Transverse colon (tissue), 4 donors: ENCODE results near the gene LILRA6.

Source experiments
- POLR2AphosphoS5 ChIP-seq, 3 donors: sonication (generic); formaldehyde crosslinking; IDR thresholded peaks; one replicate each; pipeline ENCODE4 v1.6.1; 2016; ENCODE audit warnings: antibody characterized with exemption in 3 of 3
- TF ChIP-seq, protein P1 (sequence below), 5 experiments: fragments of 200-600 bp in 3 of 5; fragments of 450-650 bp in 2 of 5; sonication (generic) in 3 of 5; IDR thresholded peaks; 1 replicate in 2 of 5; 2 replicates in 3 of 5; pipeline ENCODE4 v1.5.1; 2016 to 2017; ENCODE audit warnings: antibody characterized with exemption in 5 of 5, inconsistent platforms in 3 of 5, mild to moderate bottlenecking in 2 of 5, moderate library complexity in 1 of 5

DNA sequence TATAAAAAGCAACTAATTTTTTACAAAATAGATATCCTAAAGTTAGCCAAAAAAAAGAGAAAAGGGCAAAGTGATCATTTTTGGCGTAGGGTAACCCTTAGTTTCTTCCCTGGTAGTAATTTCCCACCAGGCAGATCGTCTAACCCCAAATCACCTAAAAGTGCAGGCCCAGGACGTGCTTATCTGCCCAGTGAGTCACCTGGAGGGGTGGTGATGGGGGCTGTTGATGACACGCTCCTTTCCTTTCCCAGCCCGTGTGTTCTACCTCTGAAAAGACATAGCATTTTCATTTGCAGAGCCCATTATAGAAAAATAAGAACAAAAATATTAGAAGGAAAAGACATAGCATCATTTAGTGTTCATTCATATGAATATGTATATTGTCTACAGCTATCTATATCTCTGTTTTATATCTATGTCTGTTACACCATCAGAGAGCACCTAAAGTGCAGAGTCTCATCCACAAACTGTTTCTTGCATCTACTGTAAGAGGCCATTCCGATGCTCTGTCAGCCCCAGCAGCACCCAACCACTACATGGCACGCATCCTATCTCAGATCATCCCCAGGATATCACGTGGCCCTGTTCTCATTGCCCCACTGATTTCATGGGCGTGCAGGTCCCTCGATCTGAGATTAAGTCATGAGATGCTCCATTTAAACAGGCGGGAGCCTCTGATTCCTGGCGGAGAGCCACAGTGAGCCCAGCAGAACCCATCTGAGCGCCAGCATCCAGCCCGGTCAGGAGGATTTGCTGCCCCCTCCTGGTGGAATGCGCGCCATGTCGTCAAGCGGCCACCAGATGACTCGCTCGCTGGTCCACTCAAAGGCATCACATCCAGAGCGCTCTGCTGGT, 11.3 kb downstream of the LILRA6 start:
- peak in 2 of 3 donors; percentile 12 to 39 for TF ChIP-seq POLR2AphosphoS5 (IDR thresholded peaks at IDR 0.05)
- TF ChIP-seq, protein P1, sequence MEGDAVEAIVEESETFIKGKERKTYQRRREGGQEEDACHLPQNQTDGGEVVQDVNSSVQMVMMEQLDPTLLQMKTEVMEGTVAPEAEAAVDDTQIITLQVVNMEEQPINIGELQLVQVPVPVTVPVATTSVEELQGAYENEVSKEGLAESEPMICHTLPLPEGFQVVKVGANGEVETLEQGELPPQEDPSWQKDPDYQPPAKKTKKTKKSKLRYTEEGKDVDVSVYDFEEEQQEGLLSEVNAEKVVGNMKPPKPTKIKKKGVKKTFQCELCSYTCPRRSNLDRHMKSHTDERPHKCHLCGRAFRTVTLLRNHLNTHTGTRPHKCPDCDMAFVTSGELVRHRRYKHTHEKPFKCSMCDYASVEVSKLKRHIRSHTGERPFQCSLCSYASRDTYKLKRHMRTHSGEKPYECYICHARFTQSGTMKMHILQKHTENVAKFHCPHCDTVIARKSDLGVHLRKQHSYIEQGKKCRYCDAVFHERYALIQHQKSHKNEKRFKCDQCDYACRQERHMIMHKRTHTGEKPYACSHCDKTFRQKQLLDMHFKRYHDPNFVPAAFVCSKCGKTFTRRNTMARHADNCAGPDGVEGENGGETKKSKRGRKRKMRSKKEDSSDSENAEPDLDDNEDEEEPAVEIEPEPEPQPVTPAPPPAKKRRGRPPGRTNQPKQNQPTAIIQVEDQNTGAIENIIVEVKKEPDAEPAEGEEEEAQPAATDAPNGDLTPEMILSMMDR (IDR thresholded peaks at IDR 0.05): peak; percentile 79 to 93 (median 92)
